AG08395 (cell line): ENCODE results near the gene PFDN5.
"Not testable (repeated sequence)": the region's sequence is repeated elsewhere in the genome, so short reads cannot be mapped to it uniquely, and the experiment has no call there.

Source experiments
- DNase-seq: peaks from one replicate; pipeline ENCODE4 v3.0.0; 2012; ENCODE audit warnings: mixed read lengths, low spot score

Gene PFDN5

GRCh38 chr12:53327435-53328042 is 32.2 kb downstream of the PFDN5 start:
- DNase-seq = no peak

GRCh38 chr12:53328043-53328435 is 32.7 kb downstream of the PFDN5 start:
- no peak for DNase-seq

DNA sequence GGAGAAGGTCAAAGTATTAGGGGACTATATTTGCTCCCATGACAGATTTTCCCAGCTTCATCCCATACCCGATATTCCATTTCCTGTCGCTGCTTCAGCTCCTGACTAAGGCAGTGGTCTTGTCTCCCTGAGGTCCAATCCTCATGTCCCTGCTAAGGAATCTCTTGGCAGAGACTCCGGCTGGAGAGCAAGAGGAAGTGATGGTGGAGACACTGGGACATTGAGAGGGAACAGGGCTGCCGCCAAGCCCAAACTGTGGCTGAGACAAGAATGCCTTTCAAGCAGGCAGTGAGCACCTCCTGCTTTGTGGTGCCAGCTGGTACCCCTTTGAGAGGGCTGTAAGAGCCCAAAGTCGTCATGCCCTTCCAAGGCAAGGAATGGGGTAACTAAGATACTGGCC is 35.3 kb downstream of the PFDN5 start:
- no peak for DNase-seq

DNA sequence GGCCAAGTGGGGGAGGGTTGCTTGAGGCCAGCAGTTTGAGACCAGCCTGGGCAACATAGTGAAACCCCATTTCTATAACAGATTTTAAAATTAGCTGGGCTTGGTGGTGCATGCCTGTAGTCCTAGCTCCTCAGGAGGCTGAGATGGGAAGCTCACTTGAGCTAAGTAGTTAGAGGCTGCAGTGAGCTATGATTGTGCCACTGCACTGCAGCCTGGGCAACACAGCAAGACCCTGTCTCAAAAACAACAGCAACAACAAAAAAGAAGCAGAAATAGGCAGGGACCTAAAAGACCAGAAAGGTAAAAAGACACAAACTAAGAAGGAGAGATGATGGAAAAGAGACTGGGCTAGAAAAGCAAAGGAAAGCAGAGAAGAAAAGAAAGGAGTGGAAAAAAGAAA is 37.0 kb downstream of the PFDN5 start:
- not testable (repeated sequence) for DNase-seq

GRCh38 chr12:53332744-53333143 is 37.4 kb downstream of the PFDN5 start:
- no peak for DNase-seq

GRCh38 chr12:53333289-53333688 is 37.9 kb downstream of the PFDN5 start:
- no peak for DNase-seq

DNA sequence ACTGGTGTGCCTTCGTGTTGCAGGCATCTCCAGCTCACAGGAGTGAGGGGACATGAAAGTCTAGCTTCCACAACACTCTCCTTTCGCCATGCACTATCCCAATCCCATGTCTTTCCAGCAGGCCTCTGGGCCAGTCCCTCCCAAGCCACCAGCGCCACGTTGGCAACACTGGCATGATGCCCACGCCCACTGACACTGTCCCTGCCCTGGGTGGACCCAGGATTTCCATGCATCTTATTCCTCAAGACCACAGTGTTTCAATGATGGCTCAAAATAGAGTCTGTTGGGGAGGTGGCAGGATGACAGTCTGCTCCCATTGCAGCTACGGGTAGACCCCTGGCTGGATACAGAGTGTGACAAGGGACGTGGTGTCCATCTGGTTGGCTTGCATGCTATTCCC is 38.5 kb downstream of the PFDN5 start:
- DNase-seq = no peak

- no peak for DNase-seq
Observed at GRCh38 chr12:53334822-53335221, 39.5 kb downstream of the PFDN5 start.

DNA sequence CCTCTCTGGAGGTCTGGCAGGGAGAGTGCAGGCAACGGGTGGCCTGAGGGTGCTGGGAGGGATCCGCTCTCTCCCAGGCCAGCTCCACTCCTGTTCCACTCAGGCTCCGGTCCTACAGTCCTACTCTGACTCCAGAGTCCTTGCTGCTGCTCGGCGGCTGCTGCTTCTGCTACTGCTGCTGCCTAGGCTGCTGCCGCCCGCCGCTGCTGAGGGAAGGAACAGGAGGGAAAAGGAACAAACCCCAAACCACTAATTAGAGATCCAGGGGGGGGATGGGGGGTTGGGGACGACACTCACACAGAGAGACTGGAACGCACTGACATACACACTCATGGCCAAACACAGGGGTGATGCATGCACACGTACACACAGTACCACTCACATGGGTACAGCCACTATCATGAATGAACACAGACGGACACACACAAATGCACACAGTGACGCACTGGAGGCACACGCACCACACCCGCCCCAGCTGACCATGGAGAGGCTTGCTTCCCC is 40.9 kb downstream of the PFDN5 start, which contains the start of gene SP7:
Gene SP7 (minus strand): TSS at position 174 of the 501 bp plus-strand sequence. CDS start 708 bp downstream, outside the sequence.
- DNase-seq = no peak

- DNase-seq = no peak
Observed at GRCh38 chr12:53338017-53338416, 42.7 kb downstream of the PFDN5 start.

DNA sequence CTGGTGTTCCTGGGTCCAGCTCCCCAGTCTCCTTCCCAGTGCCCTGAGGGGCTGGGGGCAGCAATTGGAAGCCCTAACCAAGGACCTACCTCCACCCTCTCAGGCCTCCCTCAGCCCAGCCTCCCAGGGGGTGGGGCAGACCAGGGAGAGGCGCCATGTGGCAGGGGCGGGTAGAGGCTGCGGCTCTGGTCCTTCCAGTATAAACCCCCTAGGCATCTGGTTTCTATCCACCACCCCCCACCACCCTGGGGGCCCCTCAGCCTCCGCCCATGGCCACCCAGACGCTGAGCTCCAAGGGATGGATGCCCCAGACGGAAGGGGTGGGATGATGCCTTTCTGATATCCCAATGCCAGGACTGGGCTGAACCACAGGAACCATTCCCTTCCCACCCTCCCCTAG is 43.6 kb downstream of the PFDN5 start:
- no peak for DNase-seq

GRCh38 chr12:53340398-53340797 is 45.1 kb downstream of the PFDN5 start:
- DNase-seq = no peak

DNA sequence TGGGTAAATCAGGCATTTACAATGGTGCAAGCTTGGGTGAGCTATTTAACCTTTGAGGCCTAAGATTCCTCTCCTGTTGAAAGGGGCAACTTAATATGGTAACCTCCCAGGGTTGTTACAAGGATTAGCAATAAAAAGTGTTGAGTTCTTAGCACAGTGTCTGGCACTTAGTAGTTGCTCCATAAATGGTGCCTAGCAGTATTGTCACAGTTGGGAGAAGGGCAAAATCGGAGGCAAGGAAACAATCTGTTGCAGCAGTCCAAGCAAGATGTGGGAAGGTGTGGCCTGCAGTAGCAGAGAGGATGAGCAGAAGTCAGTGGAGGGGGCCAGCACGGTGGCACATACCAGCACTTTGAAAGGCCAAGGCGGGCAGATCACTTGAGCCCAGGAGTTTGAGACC is 48.1 kb downstream of the PFDN5 start:
- DNase-seq = no peak

DNA sequence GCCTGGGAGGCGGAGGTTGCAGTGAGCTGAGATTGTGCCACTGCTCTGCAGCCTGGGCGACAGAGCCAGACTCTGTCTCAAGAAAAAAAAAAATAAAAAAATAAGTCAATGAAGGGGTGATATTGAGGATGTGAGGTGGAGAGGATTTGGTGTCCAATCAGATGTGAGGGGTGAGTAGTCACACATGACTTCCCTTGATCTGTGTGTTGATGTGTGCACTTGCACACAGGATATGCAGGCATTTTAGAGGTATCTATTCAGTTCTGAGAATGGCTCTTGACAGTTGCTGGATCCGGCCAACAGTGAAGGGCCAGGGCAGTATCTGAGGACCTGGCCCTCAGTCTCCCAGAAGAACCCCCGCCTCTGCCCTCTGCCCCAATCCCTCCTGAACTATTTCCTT is 48.6 kb downstream of the PFDN5 start:
- no peak for DNase-seq

GRCh38 chr12:53344487-53344823 is 49.1 kb downstream of the PFDN5 start:
- DNase-seq = no peak

GRCh38 chr12:53344824-53345485 is 49.6 kb downstream of the PFDN5 start:
- DNase-seq = peak; percentile 82

DNA sequence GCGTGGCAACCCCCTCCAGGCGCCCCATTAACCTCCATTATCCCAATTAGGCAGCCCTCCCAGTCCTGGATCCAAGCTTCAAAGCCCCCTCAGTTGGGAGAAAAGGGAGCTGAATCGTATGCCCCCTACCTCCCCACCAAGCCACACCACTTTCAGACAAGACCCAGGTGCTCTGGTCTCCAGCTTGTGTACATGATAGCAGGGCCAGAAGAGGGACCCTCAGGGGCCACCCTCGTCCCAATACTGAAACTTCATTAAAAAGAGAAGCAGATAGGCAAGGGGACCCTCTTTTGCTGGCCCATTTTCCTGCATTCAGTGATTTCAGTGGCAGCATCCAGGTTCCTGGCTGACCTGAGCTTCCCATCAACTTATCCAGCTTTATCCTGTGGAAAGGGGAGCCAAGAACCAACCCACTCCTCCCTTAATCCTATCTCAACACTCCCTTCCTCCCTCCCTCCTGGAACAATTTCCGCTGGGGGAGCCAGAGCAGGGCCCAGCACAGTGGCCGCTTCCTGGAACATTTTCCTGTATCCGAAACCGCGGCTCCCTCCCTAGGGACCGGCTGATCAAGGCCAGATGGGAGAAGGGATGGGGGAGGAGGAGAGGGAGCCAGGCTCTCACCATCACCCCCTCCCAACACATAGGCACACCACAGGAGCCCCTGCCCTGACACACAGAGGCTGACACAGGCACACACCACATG is 50.3 kb downstream of the PFDN5 start:
- peak; percentile 74 for DNase-seq

GRCh38 chr12:53346491-53346890 is 51.1 kb downstream of the PFDN5 start:
- no peak for DNase-seq

DNA sequence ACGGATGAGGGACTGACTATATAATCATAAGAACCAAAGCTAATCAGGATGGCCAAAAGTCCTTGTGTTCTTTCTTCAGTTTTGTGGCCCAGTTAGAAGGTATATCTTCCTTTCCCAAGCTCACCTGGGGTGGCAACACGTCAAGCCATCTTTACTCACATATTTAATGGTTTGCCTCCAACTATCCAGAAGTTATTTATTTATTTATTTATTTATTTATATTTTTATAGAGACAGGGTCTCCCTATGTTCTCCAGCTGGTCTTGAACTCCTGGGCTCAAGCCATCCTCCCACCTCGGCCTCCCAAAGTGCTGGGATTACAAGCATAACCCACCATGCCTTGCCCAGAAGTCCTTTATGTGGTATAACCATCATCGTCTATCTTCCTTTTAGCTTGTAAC is 52.6 kb downstream of the PFDN5 start:
- DNase-seq = no peak
